Measurements from ENCODE around the gene EI24.

EI24 gene

GRCh38 chr11:125578783-125579182 is 9.5 kb downstream of the EI24 start:
- WGBS, 2 experiments (ENCODE audit: insufficient coverage in 2 of 2), result 100% methylated on average over 1 of the region's 2 CpGs
- no peak overlapping the region for H3K27ac ChIP-seq (ENCODE audit: low read depth, low read length, severe bottlenecking)
- H3K4me3 ChIP-seq (ENCODE audit: extremely low read depth, insufficient read depth, low read length, poor library complexity, severe bottlenecking), result no peak overlapping the region
- no peaks in the 10 kb centered on the region for H3K4me1 ChIP-seq (ENCODE audit: control insufficient read depth, insufficient read depth, low read length, poor library complexity, severe bottlenecking)
- no peaks in the 10 kb centered on the region for H3K9me3 ChIP-seq (ENCODE audit: control insufficient read depth, low read length)
- peaks cover 98% of the 10 kb centered on the region for H3K36me3 ChIP-seq (ENCODE audit: control insufficient read depth, insufficient read depth, low read length)

DNA sequence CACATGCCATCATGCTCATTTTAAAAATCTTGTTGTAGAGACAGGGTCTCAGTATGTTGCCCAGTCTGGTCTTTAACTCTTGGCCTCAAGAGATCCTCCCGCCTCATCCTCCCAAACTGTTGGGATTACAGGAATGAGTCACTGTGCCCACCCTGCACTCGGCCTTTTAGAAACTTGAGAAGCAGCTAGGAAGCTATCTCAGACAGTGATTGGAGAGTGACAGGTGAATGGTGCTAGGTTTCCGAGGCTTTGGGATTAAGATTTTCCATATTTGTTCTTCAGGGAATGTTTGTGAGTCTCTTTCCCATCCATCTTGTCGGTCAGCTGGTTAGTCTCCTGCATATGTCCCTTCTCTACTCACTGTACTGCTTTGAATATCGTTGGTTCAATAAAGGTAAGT is 10.5 kb downstream of the EI24 start:
- WGBS, 2 experiments (ENCODE audit: insufficient coverage in 2 of 2), result 92 to 100% methylated on average over 3 to 4 of the region's 5 CpGs
- H3K27ac ChIP-seq (ENCODE audit: low read depth, low read length, severe bottlenecking), result no peak overlapping the region
- no peaks in the 10 kb centered on the region for H3K9me3 ChIP-seq (ENCODE audit: control insufficient read depth, low read length)
- H3K4me1 ChIP-seq (ENCODE audit: control insufficient read depth, insufficient read depth, low read length, poor library complexity, severe bottlenecking), result no peaks in the 10 kb centered on the region
- peaks cover 95% of the 10 kb centered on the region for H3K36me3 ChIP-seq (ENCODE audit: control insufficient read depth, insufficient read depth, low read length)
- H3K4me3 ChIP-seq (ENCODE audit: extremely low read depth, insufficient read depth, low read length, poor library complexity, severe bottlenecking), result no peak overlapping the region

DNA sequence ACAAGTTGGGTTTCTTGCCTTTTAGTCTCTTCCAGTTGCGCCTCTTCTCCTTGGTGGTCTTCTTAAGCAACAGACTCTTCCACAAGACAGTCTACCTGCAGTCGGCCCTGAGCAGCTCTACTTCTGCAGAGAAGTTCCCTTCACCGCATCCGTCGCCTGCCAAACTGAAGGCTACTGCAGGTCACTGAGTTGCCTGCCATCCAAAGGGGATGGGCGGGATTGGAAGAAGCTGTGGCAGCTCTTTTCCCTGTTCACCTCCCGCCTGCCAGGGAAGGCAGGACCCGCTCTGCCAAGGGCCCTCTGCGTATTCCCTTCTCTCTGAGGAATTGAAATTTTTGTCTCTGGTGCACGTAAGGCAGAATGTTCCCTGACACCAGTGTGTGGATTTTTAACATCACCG is 14.2 kb downstream of the EI24 start:
- Histone ChIP-seq H3K9me3 (ENCODE audit: control insufficient read depth, low read length) (no peaks in the 10 kb centered on the region), H3K36me3 (ENCODE audit: control insufficient read depth, insufficient read depth, low read length) (peaks cover 63% of the 10 kb centered on the region), H3K4me1 (ENCODE audit: control insufficient read depth, insufficient read depth, low read length, poor library complexity, severe bottlenecking) (no peaks in the 10 kb centered on the region), H3K27ac (ENCODE audit: low read depth, low read length, severe bottlenecking) (no peak overlapping the region), H3K4me3 (ENCODE audit: extremely low read depth, insufficient read depth, low read length, poor library complexity, severe bottlenecking) (no peak overlapping the region)
- 94 to 95% methylated on average over 9 of the region's 11 CpGs for WGBS, 2 experiments (ENCODE audit: insufficient coverage in 2 of 2)

GRCh38 chr11:125585487-125585886 is 16.2 kb downstream of the EI24 start:
- Histone ChIP-seq H3K27ac (ENCODE audit: low read depth, low read length, severe bottlenecking) (no peak overlapping the region), H3K36me3 (ENCODE audit: control insufficient read depth, insufficient read depth, low read length) (peaks cover 44% of the 10 kb centered on the region), H3K9me3 (ENCODE audit: control insufficient read depth, low read length) (no peaks in the 10 kb centered on the region), H3K4me3 (ENCODE audit: extremely low read depth, insufficient read depth, low read length, poor library complexity, severe bottlenecking) (no peak overlapping the region), H3K4me1 (ENCODE audit: control insufficient read depth, insufficient read depth, low read length, poor library complexity, severe bottlenecking) (no peaks in the 10 kb centered on the region)
- 100% methylated on average over 1 of the region's 1 CpG; no CpG with 5 or more reads in 1 of the 2 experiments for WGBS, 2 experiments (ENCODE audit: insufficient coverage in 2 of 2)

GRCh38 chr11:125586623-125587022 is 17.3 kb downstream of the EI24 start:
- H3K9me3 ChIP-seq (ENCODE audit: control insufficient read depth, low read length), result no peaks in the 10 kb centered on the region
- H3K36me3 ChIP-seq (ENCODE audit: control insufficient read depth, insufficient read depth, low read length), result peaks cover 34% of the 10 kb centered on the region
- no peaks in the 10 kb centered on the region for H3K4me1 ChIP-seq (ENCODE audit: control insufficient read depth, insufficient read depth, low read length, poor library complexity, severe bottlenecking)
- 83% methylated on average over 2 of the region's 3 CpGs; no CpG with 5 or more reads in 1 of the 2 experiments for WGBS, 2 experiments (ENCODE audit: insufficient coverage in 2 of 2)
- no peak overlapping the region for H3K27ac ChIP-seq (ENCODE audit: low read depth, low read length, severe bottlenecking)
- no peak overlapping the region for H3K4me3 ChIP-seq (ENCODE audit: extremely low read depth, insufficient read depth, low read length, poor library complexity, severe bottlenecking)

DNA sequence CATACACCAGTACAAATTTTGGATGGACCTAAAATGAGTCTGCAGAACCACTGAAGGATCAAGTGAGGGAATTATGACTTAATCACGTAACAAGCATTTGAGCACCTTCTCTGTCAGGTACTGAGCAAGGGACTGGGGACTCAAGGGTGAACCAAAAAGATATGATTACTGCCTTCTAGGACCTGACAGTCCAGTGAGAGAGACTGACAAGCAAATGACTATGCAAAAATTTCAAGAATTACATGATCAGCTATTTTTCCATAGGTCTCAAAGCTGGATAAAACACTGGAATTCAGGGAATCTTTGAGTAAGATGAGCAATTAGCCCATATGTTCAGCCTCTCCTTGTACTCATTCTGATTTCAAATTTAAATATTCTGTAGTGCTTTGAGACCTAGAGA is 18.2 kb downstream of the EI24 start:
- 90 to 100% methylated on average over 1 of the region's 1 CpG for WGBS, 2 experiments (ENCODE audit: insufficient coverage in 2 of 2)
- Histone ChIP-seq H3K4me1 (ENCODE audit: control insufficient read depth, insufficient read depth, low read length, poor library complexity, severe bottlenecking) (no peaks in the 10 kb centered on the region), H3K9me3 (ENCODE audit: control insufficient read depth, low read length) (no peaks in the 10 kb centered on the region), H3K4me3 (ENCODE audit: extremely low read depth, insufficient read depth, low read length, poor library complexity, severe bottlenecking) (no peak overlapping the region), H3K36me3 (ENCODE audit: control insufficient read depth, insufficient read depth, low read length) (peaks cover 26% of the 10 kb centered on the region), H3K27ac (ENCODE audit: low read depth, low read length, severe bottlenecking) (no peak overlapping the region)

- Histone ChIP-seq H3K4me1 (ENCODE audit: control insufficient read depth, insufficient read depth, low read length, poor library complexity, severe bottlenecking) (no peaks in the 10 kb centered on the region), H3K4me3 (ENCODE audit: extremely low read depth, insufficient read depth, low read length, poor library complexity, severe bottlenecking) (no peak overlapping the region), H3K36me3 (ENCODE audit: control insufficient read depth, insufficient read depth, low read length) (peaks cover 16% of the 10 kb centered on the region), H3K27ac (ENCODE audit: low read depth, low read length, severe bottlenecking) (no peak overlapping the region), H3K9me3 (ENCODE audit: control insufficient read depth, low read length) (no peaks in the 10 kb centered on the region)
- WGBS, 2 experiments (ENCODE audit: insufficient coverage in 2 of 2), result 50 to 78% methylated on average over 1 of the region's 3 CpGs
These were observed 19.2 kb downstream of the EI24 start for GRCh38 chr11:125588505-125588904.

- H3K4me1 ChIP-seq (ENCODE audit: control insufficient read depth, insufficient read depth, low read length, poor library complexity, severe bottlenecking), result no peaks in the 10 kb centered on the region
- no peaks in the 10 kb centered on the region for H3K9me3 ChIP-seq (ENCODE audit: control insufficient read depth, low read length)
- peak overlapping the region; percentile 97 for H3K27ac ChIP-seq (ENCODE audit: low read depth, low read length, severe bottlenecking)
- H3K36me3 ChIP-seq (ENCODE audit: control insufficient read depth, insufficient read depth, low read length), result peaks cover 23% of the 10 kb centered on the region
- H3K4me3 ChIP-seq (ENCODE audit: extremely low read depth, insufficient read depth, low read length, poor library complexity, severe bottlenecking), result peak overlapping the region; percentile 88
- 18 to 22% methylated on average over 20 to 22 of the region's 30 CpGs for whole genome bisulfite sequencing, 2 experiments (ENCODE audit: insufficient coverage in 2 of 2)
These were observed 22.5 kb downstream of the EI24 start for GRCh38 chr11:125591649-125592304.

GRCh38 chr11:125592305-125593113 is 23.2 kb downstream of the EI24 start, which contains the start of gene STT3A:
STT3A (plus strand) TSS chr11:125592852; CDS start chr11:125595916, 3,064 bp downstream.
- Histone ChIP-seq H3K9me3 (ENCODE audit: control insufficient read depth, low read length) (no peaks in the 10 kb centered on the region), H3K4me1 (ENCODE audit: control insufficient read depth, insufficient read depth, low read length, poor library complexity, severe bottlenecking) (no peaks in the 10 kb centered on the region), H3K4me3 (ENCODE audit: extremely low read depth, insufficient read depth, low read length, poor library complexity, severe bottlenecking) (peak within 1 kb of the TSS; percentile 88), H3K36me3 (ENCODE audit: control insufficient read depth, insufficient read depth, low read length) (peaks cover 30% of the 10 kb centered on the region), H3K27ac (ENCODE audit: low read depth, low read length, severe bottlenecking) (peak within 1 kb of the TSS; percentile 97)
- 0% methylated on average over 48 to 51 of the region's 55 CpGs for WGBS, 2 experiments (ENCODE audit: insufficient coverage in 2 of 2)

GRCh38 chr11:125593114-125593820 is 24.0 kb downstream of the EI24 start:
- Histone ChIP-seq H3K4me1 (ENCODE audit: control insufficient read depth, insufficient read depth, low read length, poor library complexity, severe bottlenecking) (no peaks in the 10 kb centered on the region), H3K27ac (ENCODE audit: low read depth, low read length, severe bottlenecking) (peak overlapping the region; percentile 66), H3K4me3 (ENCODE audit: extremely low read depth, insufficient read depth, low read length, poor library complexity, severe bottlenecking) (peak overlapping the region; percentile 88), H3K36me3 (ENCODE audit: control insufficient read depth, insufficient read depth, low read length) (peaks cover 38% of the 10 kb centered on the region), H3K9me3 (ENCODE audit: control insufficient read depth, low read length) (no peaks in the 10 kb centered on the region)
- WGBS, 2 experiments (ENCODE audit: insufficient coverage in 2 of 2), result 5 to 6% methylated on average over 18 of the region's 18 CpGs

Measured in mesodermal cell (in vitro differentiated cells).